Measurements from ENCODE around the gene VWA8.
"Not testable (repeated sequence)": the region's sequence is repeated elsewhere in the genome, so short reads cannot be mapped to it uniquely, and the experiment has no call there.

The VWA8 gene

DNA sequence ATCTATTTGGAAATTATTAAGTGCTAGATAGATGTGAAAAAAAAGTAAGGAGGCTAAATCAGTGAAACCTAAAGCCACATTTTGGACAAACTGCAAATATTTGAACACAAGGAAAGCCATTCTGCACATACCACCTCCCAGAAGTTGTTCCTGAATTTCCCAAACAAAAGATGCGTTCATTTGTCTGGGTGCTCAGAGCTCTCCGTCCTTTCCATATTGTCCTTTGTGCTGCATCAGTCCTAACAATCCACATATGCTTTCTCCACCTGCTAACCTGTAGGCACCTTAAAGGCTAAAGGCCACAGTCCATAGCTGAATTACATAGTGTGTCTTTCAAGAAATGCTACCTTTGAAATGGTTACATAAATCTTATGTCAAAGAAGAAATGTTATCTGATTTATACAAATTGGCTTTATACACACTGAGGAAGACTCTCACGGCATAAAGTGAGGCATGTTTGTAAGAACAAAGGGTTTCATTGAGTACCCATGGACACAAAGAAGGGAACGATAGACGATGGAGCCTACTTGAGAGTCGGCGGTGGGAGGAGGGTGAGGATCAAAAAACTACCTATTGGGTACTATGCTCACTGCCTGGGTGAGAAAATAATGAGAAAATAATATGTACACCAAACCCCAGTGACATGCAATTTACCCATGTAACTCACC is 321.5 kb downstream of the VWA8 start:
- FAIRE-seq: no peak

DNA sequence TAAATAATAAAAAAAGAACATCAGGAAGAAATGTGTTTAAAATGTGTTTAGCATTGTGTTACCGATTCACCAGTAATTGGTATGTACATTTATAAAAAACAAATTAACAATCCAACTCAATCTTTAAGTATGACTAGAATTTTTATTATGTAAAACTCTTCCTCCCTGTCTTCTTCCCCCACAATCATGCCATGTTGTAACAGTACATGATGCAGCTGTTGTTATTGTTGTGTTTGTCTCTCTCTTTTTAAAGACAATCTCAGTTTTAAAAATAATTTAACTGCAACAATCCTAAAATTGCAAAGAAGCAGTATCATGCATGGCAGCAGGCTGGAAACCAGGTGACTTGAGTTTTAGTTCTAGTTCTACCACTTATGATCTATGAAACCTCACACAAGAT is 323.3 kb downstream of the VWA8 start:
- FAIRE-seq: no peak

GRCh38 chr13:41637032-41637431 is 323.9 kb downstream of the VWA8 start:
- not testable (repeated sequence) for FAIRE-seq

GRCh38 chr13:41636590-41636989 is 324.3 kb downstream of the VWA8 start:
- not testable (repeated sequence) for FAIRE-seq

DNA sequence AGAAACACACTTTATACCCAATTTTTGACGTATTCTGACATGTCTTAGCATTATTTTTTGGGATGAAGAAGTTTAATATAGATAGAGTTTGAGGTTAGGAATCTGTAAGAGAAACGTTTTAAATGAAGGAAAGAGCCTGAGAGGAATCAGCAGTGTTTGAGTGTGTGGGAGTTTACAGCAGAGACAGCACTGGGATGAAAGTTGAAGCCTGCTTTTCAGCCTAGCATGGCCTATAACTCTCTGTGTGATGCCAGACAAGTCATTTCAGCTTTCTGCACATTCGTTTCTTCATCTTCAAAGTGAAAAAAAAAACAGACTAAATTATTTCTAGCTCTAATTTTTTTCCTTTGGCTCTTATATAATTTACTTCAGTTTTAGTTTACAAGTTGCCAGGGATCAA is 326.5 kb downstream of the VWA8 start:
- FAIRE-seq: no peak

GRCh38 chr13:41633776-41634175 is 327.1 kb downstream of the VWA8 start:
- no peak for FAIRE-seq

- FAIRE-seq: no peak
Observed at GRCh38 chr13:41631296-41631965, 329.5 kb downstream of the VWA8 start.

DNA sequence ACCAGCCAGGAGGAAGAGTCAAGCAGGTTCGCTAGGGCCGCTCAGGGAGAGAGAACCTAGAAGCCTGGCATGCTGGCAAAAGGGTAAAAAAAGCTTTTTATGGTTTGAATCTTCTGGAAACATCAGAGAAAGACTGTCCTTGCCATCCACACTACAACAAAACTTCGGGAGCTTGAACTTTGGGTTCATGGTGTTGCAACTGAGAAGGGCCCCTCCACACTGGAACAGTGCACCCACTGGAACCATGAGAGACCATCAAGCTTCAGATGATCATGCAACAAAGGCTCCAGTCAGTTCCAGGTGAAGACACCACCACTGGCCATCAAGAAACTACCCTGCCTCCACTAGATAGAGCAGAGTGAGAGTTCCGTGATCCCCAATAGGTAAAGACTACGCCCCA is 333.5 kb downstream of the VWA8 start:
- no peak for FAIRE-seq

- FAIRE-seq: no peak
Observed at GRCh38 chr13:41624041-41624440, 336.9 kb downstream of the VWA8 start.

GRCh38 chr13:41622432-41623429 is 338.2 kb downstream of the VWA8 start:
- FAIRE-seq: no peak

- FAIRE-seq: no peak
Observed at GRCh38 chr13:41621716-41622431, 339.0 kb downstream of the VWA8 start.

DNA sequence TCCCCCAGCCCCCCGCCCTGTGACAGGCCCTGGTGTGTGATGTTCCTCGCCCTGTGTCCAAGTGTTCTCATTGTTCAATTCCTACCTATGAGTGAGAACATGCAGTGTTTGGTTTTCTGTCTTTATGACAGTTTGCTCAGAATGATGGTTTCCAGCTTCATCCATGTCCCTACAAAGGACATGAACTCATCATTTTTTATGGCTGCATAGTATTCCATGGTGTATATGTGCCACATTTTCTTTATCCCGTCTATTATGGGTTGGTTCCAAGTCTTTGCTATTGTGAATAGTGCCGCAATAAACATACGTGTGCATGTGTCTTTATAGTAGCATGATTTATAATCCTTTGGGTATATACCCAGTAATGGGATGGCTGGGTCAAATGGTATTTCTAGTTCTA is 343.3 kb downstream of the VWA8 start:
- FAIRE-seq: not testable (repeated sequence)

DNA sequence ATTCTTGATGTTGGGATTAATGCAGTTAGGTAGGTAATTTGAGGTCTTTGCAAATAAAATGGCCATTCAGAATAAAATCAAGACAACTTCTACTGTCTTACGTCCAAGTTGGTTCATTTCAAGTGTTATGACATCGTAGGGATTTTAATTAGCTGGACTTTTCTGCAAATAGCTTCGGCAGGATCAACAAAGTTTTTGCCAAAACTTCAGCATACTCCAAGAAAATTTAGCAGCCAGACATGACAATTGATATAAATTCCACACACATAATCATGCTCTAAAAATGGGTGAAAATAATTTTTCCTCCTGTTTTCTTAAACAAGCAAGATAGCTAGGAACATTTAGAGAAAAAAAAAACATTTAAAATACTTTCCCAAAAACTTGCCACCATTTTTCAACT is 344.8 kb downstream of the VWA8 start:
- no peak for FAIRE-seq

GRCh38 chr13:41615528-41615855 is 345.4 kb downstream of the VWA8 start:
- no peak for FAIRE-seq

- no peak for FAIRE-seq
Observed at GRCh38 chr13:41614671-41615527, 346.0 kb downstream of the VWA8 start.

GRCh38 chr13:41613984-41614661 is 346.8 kb downstream of the VWA8 start:
- no peak for FAIRE-seq

GRCh38 chr13:41613471-41613870 is 347.4 kb downstream of the VWA8 start:
- FAIRE-seq: no peak

DNA sequence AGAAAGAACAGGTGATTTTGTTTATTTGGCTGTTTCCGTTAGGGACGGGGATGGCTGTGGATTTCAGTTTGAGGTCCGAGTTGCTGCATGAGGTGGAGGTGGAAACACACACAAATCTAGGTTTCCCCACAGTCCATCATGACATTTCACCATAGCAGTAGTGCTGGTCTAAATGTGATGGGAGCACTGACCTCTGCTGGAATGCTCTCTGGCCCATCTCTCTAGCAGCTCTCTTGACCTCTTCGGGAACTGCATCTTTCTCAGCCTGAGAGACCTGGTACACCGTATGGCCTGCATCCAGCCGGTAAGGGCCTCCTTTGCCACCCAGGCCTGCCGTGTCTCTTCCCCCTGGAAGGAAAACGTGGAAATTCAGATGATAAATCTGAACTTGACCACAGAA is 349.5 kb downstream of the VWA8 start:
- no peak for FAIRE-seq

GRCh38 chr13:41610404-41610803 is 350.5 kb downstream of the VWA8 start:
- no peak for FAIRE-seq

DNA sequence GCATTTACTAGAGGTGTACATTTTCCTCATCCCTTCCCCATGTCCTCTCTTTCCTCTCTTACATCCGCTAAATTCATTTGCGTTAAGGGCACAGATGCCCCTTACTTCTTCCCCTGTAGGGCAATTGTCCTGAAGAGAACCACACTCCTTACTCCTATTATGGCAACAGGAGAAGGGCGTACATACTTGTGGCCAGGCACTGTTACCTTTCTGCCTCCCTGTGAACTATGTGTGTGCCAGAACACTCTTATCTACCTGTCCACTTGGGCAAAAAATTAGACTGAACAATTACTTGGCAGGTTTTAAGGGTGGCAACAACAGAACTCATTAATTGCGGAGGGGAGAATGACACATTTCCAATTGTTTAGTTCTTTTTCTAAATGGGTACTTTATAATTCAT is 351.1 kb downstream of the VWA8 start:
- FAIRE-seq: no peak

DNA sequence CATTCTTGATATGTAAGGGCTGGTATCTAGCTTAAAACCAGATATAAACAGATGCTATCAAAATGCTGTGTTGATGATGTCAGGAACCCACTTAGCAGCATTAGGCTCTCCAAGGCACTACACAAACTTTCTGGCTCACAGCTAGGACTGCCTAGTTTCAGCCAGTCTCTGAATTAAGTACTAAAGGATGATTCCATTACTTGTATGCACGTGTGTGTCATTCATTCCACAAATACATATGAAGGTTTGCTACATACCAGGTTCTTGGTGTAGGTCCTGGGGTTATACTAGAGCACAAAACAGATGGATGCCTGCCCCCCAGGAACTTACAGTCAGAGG is 352.1 kb downstream of the VWA8 start:
- no peak for FAIRE-seq
